ENCODE results near the gene SCAPER. TPM values are rescaled to one million over a fixed set of nuclear protein-coding genes. Genes with fewer than 3 reads are reported as not detected.
"Not testable (repeated sequence)": the region's sequence is repeated elsewhere in the genome, so short reads cannot be mapped to it uniquely, and the experiment has no call there.

The SCAPER gene
- total and polyA plus RNA-seq, 2 donors: 15.7 to 15.9 TPM

DNA sequence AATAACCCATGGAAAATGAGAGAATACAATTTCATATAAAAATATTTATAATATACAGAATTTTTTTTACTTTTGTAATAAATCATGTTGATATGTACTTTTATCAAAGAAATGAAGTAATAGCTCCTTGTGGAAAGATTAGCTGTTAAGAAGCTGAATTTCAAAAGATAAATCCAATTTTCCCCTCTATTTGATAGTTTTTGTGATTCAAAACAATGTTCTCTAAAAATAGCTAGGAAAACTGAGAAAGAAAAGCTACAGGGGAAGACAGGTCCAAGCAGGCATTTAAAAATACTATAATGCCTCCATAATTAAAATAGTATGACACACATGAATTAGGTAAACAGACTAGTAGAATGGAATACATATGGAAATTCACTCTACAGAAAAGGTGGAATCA, 44.9 kb downstream of the SCAPER start:
- H3K4me1 ChIP-seq (ENCODE audit: control insufficient read depth in 2 of 2, insufficient read depth in 2 of 2, low read length in 2 of 2): no peaks in the 10 kb centered on the region
- no peaks in the 10 kb centered on the region for H3K27me3 ChIP-seq (ENCODE audit: control insufficient read depth in 2 of 2, insufficient read depth in 1 of 2, low read length in 1 of 2)
- no peak overlapping the region for H3K4me3 ChIP-seq (ENCODE audit: low read length in 2 of 2)
- H3K9me3 ChIP-seq (ENCODE audit: control insufficient read depth in 2 of 2, insufficient read depth in 1 of 2, low read length in 1 of 2): no peaks in the 10 kb centered on the region
- H3K27ac ChIP-seq (ENCODE audit: low read depth in 1 of 2, low read length in 1 of 2): no peak overlapping the region
- no peak for DNase-seq (ENCODE audit: low read depth in 6 of 9, low spot score in 9 of 9)
- H3K36me3 ChIP-seq (ENCODE audit: control insufficient read depth in 2 of 2, insufficient read depth in 2 of 2, low read length in 1 of 2): no peaks in the 10 kb centered on the region

DNA sequence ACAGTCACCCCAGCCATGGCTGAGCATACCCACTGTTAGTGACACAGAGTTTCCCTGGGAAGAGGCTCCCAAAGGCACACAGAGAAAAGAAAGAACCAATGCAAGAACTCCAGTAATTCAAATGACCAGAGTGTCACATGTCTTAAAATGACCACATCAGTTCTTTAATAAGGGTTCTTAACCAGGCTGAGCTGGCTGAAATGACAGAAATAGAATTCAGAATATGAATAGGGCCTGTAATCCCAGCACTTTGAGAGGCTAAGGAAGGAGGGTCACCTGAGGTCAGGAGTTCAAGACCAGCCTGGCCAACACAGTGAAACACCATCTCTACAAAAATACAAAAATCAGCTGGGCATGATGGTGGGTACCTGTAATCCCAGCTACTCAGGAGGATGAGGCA, 54.8 kb downstream of the SCAPER start:
- not testable (repeated sequence) for DNase-seq (ENCODE audit: low read depth in 6 of 9, low spot score in 9 of 9); H3K9me3 ChIP-seq (ENCODE audit: control insufficient read depth in 2 of 2, insufficient read depth in 1 of 2, low read length in 1 of 2); H3K27me3 ChIP-seq (ENCODE audit: control insufficient read depth in 2 of 2, insufficient read depth in 1 of 2, low read length in 1 of 2); H3K27ac ChIP-seq (ENCODE audit: low read depth in 1 of 2, low read length in 1 of 2); H3K4me3 ChIP-seq (ENCODE audit: low read length in 2 of 2); H3K4me1 ChIP-seq (ENCODE audit: control insufficient read depth in 2 of 2, insufficient read depth in 2 of 2, low read length in 2 of 2)
- H3K36me3 ChIP-seq (ENCODE audit: control insufficient read depth in 2 of 2, insufficient read depth in 2 of 2, low read length in 1 of 2): peaks cover 10 to 14% of the 10 kb centered on the region in 2 donors

DNA sequence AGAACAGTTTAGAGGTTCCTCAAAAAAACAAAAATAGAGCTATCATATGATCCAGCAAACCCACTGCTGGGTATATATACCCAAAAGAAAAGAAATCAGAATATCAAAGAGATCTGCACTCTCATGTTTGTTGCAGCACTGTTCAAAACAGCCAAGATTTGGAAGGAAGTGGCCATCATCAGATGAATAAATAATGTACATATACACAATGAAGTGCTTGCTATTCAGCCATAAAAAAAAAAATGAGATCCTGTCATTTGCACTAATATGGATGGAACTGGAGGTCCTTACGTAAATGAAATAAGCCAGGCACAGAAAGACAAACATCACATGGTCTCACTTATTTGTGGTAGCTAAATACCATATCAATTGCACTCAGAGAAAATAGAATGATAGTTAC, 58.4 kb downstream of the SCAPER start:
- WGBS: 97% methylated on average over 1 of the region's 1 CpG
- H3K9me3 ChIP-seq (ENCODE audit: control insufficient read depth in 2 of 2, insufficient read depth in 1 of 2, low read length in 1 of 2): no peaks in the 10 kb centered on the region

DNA sequence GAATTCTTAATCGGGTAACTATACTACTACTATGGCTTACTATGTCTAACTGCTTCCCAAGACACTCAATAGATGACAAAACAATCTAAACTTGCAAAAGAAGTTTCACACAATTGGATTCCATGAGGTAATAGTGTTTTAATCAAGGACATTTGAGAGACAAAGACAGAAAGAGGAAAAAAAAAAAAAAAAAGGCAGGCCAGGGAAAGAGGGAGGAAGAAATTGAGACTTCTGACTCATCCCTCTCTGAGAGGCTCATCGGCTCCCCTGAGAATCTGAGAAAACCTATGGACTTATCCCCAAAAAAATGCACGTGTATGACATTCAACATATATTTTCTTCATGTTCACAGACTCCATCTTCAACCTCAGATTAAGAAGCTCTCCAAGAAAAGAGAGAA, 61.0 kb downstream of the SCAPER start:
- no peaks in the 10 kb centered on the region for H3K4me1 ChIP-seq (ENCODE audit: control insufficient read depth in 2 of 2, insufficient read depth in 2 of 2, low read length in 2 of 2)
- H3K27ac ChIP-seq (ENCODE audit: low read depth in 1 of 2, low read length in 1 of 2): no peak overlapping the region
- H3K27me3 ChIP-seq (ENCODE audit: control insufficient read depth in 2 of 2, insufficient read depth in 1 of 2, low read length in 1 of 2): no peaks in the 10 kb centered on the region
- WGBS: 96% methylated on average over 3 of the region's 3 CpGs
- no peak for DNase-seq (ENCODE audit: low read depth in 6 of 9, low spot score in 9 of 9)
- H3K36me3 ChIP-seq (ENCODE audit: control insufficient read depth in 2 of 2, insufficient read depth in 2 of 2, low read length in 1 of 2): peaks cover 0 to 3% of the 10 kb centered on the region in 2 donors
- H3K9me3 ChIP-seq (ENCODE audit: control insufficient read depth in 2 of 2, insufficient read depth in 1 of 2, low read length in 1 of 2): no peaks in the 10 kb centered on the region
- no peak overlapping the region for H3K4me3 ChIP-seq (ENCODE audit: low read length in 2 of 2)

More for the DNA sequence above, 58.4 kb downstream of the SCAPER start:
- Histone ChIP-seq H3K36me3 (ENCODE audit: control insufficient read depth in 2 of 2, insufficient read depth in 2 of 2, low read length in 1 of 2) (peaks cover 10% of the 10 kb centered on the region in 2 donors), H3K27me3 (ENCODE audit: control insufficient read depth in 2 of 2, insufficient read depth in 1 of 2, low read length in 1 of 2) (no peaks in the 10 kb centered on the region), H3K4me1 (ENCODE audit: control insufficient read depth in 2 of 2, insufficient read depth in 2 of 2, low read length in 2 of 2) (no peaks in the 10 kb centered on the region), H3K4me3 (ENCODE audit: low read length in 2 of 2) (no peak overlapping the region), H3K27ac (ENCODE audit: low read depth in 1 of 2, low read length in 1 of 2) (no peak overlapping the region)
- DNase-seq (ENCODE audit: low read depth in 6 of 9, low spot score in 9 of 9): no peak

DNA sequence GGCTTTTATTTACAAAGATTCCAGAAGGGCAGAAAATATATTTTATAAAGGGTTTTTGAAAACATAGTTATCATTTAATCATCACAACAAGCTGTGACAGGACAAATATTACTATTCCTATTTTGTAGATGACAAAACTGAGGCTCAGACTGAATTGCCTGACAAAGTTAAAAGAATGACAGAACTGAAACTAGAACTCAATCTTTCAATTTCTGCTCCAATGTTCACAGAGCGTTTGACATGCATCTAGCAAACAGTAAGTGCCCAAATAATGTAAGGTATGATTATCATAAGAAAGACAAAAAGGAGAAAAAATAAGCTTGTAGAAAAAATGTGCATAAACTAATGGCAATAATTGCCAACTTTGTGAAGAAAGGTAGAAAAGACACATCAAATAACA, 61.9 kb downstream of the SCAPER start:
- whole genome bisulfite sequencing: 93% methylated on average over 1 of the region's 1 CpG
- no peaks in the 10 kb centered on the region for H3K9me3 ChIP-seq (ENCODE audit: control insufficient read depth in 2 of 2, insufficient read depth in 1 of 2, low read length in 1 of 2)

DNA sequence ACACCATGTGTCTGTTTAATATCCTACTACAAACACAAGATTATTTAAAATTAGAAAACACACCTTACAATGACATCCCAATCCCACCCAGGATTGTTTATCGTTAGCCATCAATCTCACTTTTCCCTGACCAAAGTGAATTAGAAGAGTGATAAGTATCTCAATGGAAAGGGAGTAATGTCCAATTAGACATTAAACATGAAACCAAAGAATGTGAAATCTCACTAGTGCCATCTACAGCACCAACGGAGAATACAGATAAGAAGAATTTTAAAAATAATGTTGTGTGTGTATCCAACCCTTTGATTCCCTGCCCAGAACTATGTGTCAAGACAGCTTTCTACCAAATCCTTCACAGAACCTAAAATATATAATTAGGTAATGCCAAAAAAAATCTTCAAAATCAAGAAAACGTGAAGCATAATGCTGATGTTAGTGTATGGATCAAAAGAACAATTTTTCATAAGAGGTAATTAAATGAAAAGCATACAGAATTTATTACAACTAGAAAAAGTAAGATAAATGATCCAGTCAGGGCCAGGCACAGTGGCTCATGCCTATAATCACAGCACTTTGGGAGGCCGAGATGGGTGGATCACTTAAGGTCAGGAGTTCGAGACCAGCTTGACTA, 64.2 kb downstream of the SCAPER start:
- WGBS: 87% methylated on average over 5 of the region's 5 CpGs
- H3K36me3 ChIP-seq (ENCODE audit: control insufficient read depth in 2 of 2, insufficient read depth in 2 of 2, low read length in 1 of 2): peaks cover 0 to 3% of the 10 kb centered on the region in 2 donors
- no peaks in the 10 kb centered on the region for H3K9me3 ChIP-seq (ENCODE audit: control insufficient read depth in 2 of 2, insufficient read depth in 1 of 2, low read length in 1 of 2)
- DNase-seq (ENCODE audit: low read depth in 6 of 9, low spot score in 9 of 9): peak in 5 of 9 donors; percentile 3 to 34 (median 5)
- H3K4me3 ChIP-seq (ENCODE audit: low read length in 2 of 2): no peak overlapping the region
- no peaks in the 10 kb centered on the region for H3K4me1 ChIP-seq (ENCODE audit: control insufficient read depth in 2 of 2, insufficient read depth in 2 of 2, low read length in 2 of 2)
- H3K27ac ChIP-seq (ENCODE audit: low read depth in 1 of 2, low read length in 1 of 2): no peak overlapping the region
- H3K27me3 ChIP-seq (ENCODE audit: control insufficient read depth in 2 of 2, insufficient read depth in 1 of 2, low read length in 1 of 2): no peaks in the 10 kb centered on the region

More for the DNA sequence above, 61.9 kb downstream of the SCAPER start:
- H3K4me1 ChIP-seq (ENCODE audit: control insufficient read depth in 2 of 2, insufficient read depth in 2 of 2, low read length in 2 of 2): no peaks in the 10 kb centered on the region
- H3K27ac ChIP-seq (ENCODE audit: low read depth in 1 of 2, low read length in 1 of 2): no peak overlapping the region
- no peak overlapping the region for H3K4me3 ChIP-seq (ENCODE audit: low read length in 2 of 2)
- no peak for DNase-seq (ENCODE audit: low read depth in 6 of 9, low spot score in 9 of 9)
- peaks cover 0 to 3% of the 10 kb centered on the region in 2 donors for H3K36me3 ChIP-seq (ENCODE audit: control insufficient read depth in 2 of 2, insufficient read depth in 2 of 2, low read length in 1 of 2)
- no peaks in the 10 kb centered on the region for H3K27me3 ChIP-seq (ENCODE audit: control insufficient read depth in 2 of 2, insufficient read depth in 1 of 2, low read length in 1 of 2)

DNA sequence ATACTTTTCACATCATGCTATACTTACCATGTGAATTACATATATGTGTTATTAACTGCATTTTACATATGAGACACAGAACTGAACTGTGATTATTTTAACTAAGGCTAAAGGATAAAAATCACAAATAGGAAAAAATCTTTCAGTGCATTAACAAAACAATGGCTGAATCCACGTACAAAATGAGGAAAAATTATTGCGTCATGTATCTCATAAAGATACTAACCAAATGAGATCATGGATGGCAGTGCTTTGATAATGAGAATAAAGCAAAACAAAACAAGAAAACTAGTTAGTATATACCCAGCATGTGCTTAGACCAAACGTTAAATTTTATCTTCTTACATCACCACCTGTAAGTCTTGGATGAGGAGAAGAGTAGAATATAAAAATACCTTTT, 66.0 kb downstream of the SCAPER start:
- Histone ChIP-seq H3K27ac (ENCODE audit: low read depth in 1 of 2, low read length in 1 of 2) (no peak overlapping the region), H3K9me3 (ENCODE audit: control insufficient read depth in 2 of 2, insufficient read depth in 1 of 2, low read length in 1 of 2) (no peaks in the 10 kb centered on the region), H3K4me1 (ENCODE audit: control insufficient read depth in 2 of 2, insufficient read depth in 2 of 2, low read length in 2 of 2) (no peaks in the 10 kb centered on the region), H3K27me3 (ENCODE audit: control insufficient read depth in 2 of 2, insufficient read depth in 1 of 2, low read length in 1 of 2) (no peaks in the 10 kb centered on the region), H3K36me3 (ENCODE audit: control insufficient read depth in 2 of 2, insufficient read depth in 2 of 2, low read length in 1 of 2) (peaks cover 0 to 3% of the 10 kb centered on the region in 2 donors), H3K4me3 (ENCODE audit: low read length in 2 of 2) (no peak overlapping the region)
- no peak for DNase-seq (ENCODE audit: low read depth in 6 of 9, low spot score in 9 of 9)
- 93% methylated on average over 3 of the region's 3 CpGs for WGBS

DNA sequence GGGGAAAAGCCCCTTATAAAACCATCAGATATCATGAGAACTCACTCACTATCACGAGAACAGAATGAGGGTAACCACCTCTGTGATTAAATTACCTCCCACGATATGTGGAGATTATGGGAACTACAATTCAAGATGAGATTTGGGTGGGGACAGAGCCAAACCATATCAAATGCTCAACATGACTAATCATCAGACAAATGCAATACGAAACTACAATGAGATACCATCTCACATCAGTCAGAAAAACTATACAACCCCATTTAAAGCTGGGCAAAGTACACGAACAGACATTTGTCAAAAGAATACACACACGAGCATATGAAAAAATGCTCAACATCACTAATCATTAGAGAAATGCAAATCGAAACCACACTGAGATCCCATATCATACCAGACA, 67.7 kb downstream of the SCAPER start:
- H3K27me3 ChIP-seq (ENCODE audit: control insufficient read depth in 2 of 2, insufficient read depth in 1 of 2, low read length in 1 of 2): no peaks in the 10 kb centered on the region
- H3K4me1 ChIP-seq (ENCODE audit: control insufficient read depth in 2 of 2, insufficient read depth in 2 of 2, low read length in 2 of 2): no peaks in the 10 kb centered on the region
- DNase-seq (ENCODE audit: low read depth in 6 of 9, low spot score in 9 of 9): no peak
- no peaks in the 10 kb centered on the region for H3K9me3 ChIP-seq (ENCODE audit: control insufficient read depth in 2 of 2, insufficient read depth in 1 of 2, low read length in 1 of 2)
- 96% methylated on average over 6 of the region's 6 CpGs for WGBS
- H3K27ac ChIP-seq (ENCODE audit: low read depth in 1 of 2, low read length in 1 of 2): no peak overlapping the region
- H3K36me3 ChIP-seq (ENCODE audit: control insufficient read depth in 2 of 2, insufficient read depth in 2 of 2, low read length in 1 of 2): peaks cover 0 to 3% of the 10 kb centered on the region in 2 donors
- H3K4me3 ChIP-seq (ENCODE audit: low read length in 2 of 2): no peak overlapping the region

DNA sequence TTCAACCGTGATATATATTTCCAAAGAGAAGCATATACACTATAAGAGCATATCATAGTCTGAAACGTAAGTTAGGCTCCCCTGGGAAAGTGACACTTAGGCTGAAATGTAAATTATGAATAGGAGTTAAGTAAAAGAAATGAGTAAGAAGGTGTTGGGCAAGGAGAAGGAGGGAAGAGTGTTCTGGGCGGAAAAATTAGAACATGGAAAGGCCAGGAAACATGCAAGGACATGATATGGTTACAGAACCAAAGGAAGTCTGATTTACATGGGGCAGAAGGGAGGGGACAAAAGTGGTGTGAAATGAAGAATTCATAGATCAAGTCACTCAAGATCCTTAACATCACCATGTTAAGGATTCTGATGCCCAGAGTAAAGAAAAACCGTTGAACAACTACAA, 75.2 kb downstream of the SCAPER start:
- 98% methylated on average over 4 of the region's 4 CpGs for WGBS
- H3K4me1 ChIP-seq (ENCODE audit: control insufficient read depth in 2 of 2, insufficient read depth in 2 of 2, low read length in 2 of 2): no peaks in the 10 kb centered on the region
- no peak overlapping the region for H3K27ac ChIP-seq (ENCODE audit: low read depth in 1 of 2, low read length in 1 of 2)
- peaks cover 0 to 2% of the 10 kb centered on the region in 2 donors for H3K9me3 ChIP-seq (ENCODE audit: control insufficient read depth in 2 of 2, insufficient read depth in 1 of 2, low read length in 1 of 2)
- H3K27me3 ChIP-seq (ENCODE audit: control insufficient read depth in 2 of 2, insufficient read depth in 1 of 2, low read length in 1 of 2): no peaks in the 10 kb centered on the region
- no peaks in the 10 kb centered on the region for H3K36me3 ChIP-seq (ENCODE audit: control insufficient read depth in 2 of 2, insufficient read depth in 2 of 2, low read length in 1 of 2)
- DNase-seq (ENCODE audit: low read depth in 6 of 9, low spot score in 9 of 9): no peak
- H3K4me3 ChIP-seq (ENCODE audit: low read length in 2 of 2): no peak overlapping the region

All from thymus (tissue), 11 donors.